HL-60/S4 (cell line): Measurements from ENCODE around the gene SPARC.
"Not testable (repeated sequence)": the region's sequence is repeated elsewhere in the genome, so short reads cannot be mapped to it uniquely, and the experiment has no call there.

Experiments used
- in situ Hi-C: fragments of 300-500 bp; cut with MboI; formaldehyde crosslinking; loops from 2 replicates; pipeline ENCODE4 v1.14.3; 2022; ENCODE audit warnings: low sequenced_read_pairs

SPARC gene

DNA sequence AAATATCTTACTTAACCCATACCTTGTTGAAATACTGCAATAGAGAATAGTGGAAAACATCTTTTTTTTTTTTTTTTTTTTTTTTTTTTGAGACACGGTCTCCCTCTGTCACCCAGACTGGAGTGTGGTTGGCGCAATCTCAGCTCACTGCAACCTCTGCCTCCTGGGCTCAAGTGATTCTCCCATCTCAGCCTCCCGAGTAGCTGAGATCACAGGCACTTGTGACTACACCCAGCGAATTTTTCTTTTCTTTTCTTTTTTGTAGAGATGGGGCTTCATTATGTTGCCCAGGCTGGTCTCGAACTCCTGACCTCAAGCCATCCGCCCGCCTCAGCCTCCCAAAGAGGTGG lies 6.6 kb downstream of the SPARC start:
- in situ Hi-C loops, result not testable (repeated sequence)

DNA sequence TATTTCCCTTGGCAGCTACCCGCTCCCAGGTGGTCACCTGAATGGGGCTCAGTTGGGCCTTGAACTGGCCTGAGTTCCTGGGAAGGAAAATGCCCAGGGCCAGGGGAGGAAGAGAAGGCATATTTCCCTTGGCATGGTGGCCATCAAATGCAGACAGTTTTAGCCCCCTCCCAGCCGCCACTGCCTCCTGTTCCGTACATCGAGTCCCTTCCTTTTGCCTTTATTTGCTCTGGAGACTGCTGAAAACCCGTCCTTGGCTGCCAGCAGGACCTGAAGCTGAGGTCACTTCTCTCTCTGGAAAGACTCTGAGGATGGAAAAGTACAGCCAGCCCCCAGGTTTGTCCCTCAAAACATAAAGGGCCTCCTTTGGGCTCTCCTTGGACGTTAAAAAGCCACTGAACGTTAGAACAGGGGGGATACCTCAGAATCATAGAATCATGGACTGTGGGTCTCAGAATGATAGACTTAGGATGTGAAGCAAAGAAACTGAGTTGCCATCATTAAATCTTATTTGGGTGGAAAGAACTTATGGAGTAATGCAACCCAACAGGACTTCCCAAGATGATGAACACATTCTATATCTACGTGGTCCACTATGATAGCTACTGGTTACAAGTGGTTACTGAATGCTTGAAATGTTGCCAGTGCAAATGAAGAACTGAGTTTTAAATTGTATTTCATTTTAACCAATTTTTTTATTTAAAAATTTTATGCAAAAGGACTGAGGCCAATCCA lies 7.1 kb downstream of the SPARC start:
- in situ Hi-C loops, result no loop called here

DNA sequence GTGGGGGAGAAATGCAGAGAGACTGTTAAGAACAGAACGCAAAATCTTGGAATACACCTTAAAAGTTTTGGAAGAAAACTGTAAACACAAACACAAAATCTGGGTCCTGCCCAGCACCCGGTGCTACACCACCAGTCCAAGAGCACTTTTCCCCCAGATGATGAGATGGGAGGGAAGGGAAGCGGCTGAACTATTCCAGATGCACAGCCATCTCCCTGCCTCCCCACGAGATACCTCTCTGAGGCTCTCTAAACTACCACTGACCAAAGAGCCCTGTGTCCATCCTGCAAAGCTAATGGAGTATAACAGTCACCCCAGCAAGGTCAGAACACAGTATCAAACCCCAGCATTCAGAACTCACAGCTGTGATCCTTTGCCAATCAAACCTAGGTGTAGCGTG lies 8.0 kb downstream of the SPARC start:
- in situ Hi-C loops, result no loop called here

DNA sequence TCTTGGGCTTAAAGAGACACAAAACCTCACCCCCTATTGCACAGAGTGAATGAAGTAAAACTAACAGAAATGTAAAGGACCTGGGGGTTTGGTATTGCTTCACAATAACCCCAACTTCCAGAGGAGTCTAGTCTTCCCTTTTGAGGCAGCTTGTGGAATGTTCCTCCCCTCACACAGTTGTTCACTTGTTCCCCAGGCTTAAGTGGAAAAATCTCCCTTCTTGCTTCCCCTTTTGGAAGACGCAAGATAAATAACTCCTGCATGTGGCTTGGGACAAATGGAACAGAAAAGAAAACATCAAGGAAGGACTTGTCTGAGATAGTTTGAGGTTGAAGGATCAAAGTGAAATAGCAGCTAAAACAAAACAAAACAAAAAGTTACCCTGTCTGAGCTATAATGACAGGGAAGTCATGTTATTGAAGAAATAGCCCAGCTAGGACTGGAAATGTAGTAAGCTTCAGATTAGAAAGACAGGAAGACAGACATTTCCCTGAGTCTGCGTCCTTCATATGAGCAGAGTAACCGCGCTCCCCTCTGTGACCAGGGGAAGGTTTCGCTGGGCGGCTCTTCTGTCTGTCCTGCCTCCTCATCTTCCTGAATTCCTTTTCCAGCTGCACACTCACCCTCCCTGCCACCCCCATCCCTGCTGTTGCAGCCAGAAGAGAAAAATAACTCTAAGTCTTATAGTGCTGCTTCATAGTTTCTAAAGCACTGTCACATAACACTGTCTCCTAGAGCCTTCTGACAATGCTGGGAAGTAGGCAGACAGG lies 8.8 kb downstream of the SPARC start:
- in situ Hi-C loops, result no loop called here

DNA sequence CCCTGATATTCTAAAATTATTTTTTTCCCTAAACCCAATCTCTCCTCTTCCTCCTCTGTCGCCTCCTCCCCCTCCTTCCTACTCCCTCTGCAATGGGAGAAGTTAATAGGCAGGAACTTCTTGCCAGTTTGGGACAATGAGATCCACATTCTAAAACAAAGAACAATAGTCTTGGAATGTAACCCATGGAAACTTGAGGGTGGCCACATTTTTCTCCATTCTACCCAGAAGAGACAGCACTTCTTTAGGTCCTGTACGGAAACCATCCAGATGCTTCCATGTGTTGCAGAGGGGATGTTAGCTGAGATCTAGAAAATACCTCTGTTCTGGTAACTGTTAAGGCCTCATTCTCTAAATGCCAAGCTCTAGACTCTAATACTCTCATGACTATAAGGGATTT lies 10.0 kb downstream of the SPARC start:
- in situ Hi-C loops, result no loop called here

DNA sequence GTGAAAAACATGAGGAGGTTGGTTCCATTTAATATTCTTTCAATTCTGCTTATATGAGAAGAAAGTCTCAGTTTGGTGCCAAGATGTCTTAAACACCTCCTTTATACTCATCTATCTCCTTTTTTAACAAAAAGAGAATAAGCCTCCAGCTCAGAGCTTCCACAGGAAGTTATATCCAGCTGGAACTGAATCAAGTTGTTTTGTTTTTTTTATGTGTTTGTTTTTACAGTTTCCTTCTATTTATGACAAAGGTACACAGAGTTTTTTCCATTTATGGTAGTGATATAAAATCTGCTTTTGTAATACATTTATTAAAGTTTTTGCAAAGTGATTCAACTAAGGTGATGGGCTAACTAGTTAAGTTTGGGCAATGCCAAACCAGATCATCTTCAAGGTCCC lies 10.4 kb downstream of the SPARC start:
- in situ Hi-C loops, result no loop called here

DNA sequence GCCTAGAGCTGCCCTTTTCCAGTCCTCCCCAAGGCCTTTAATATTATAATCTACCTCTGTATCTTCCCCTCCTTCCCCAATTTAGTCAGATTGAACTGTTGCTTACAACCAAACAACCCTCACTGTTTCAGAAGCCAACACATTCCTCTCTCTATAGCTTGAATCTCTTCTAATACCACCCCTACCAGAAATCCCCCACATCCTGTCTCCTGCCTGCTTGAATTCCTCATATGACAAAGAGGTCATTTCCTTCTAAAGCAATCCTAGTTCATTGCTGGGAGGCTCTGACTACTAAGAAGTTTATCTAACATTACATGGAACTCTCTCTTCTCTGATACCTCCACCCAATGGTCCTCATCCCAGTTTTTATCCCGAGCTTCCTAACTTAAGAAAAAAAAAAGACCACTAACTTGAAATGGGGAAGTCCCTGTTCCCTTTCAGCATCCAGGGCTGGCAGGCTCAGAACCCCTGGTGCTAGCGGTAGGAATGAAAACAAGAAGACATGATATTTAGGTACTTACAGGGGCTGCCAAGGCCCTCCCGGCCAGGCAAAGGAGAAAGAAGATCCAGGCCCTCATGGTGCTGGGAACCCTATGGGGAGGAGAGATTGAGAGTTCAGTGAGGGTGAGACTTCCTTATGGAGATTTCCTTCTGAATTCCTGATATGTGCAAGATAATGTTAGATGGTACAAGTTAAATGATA lies 11.0 kb downstream of the SPARC start:
- in situ Hi-C loops, result no loop called here

DNA sequence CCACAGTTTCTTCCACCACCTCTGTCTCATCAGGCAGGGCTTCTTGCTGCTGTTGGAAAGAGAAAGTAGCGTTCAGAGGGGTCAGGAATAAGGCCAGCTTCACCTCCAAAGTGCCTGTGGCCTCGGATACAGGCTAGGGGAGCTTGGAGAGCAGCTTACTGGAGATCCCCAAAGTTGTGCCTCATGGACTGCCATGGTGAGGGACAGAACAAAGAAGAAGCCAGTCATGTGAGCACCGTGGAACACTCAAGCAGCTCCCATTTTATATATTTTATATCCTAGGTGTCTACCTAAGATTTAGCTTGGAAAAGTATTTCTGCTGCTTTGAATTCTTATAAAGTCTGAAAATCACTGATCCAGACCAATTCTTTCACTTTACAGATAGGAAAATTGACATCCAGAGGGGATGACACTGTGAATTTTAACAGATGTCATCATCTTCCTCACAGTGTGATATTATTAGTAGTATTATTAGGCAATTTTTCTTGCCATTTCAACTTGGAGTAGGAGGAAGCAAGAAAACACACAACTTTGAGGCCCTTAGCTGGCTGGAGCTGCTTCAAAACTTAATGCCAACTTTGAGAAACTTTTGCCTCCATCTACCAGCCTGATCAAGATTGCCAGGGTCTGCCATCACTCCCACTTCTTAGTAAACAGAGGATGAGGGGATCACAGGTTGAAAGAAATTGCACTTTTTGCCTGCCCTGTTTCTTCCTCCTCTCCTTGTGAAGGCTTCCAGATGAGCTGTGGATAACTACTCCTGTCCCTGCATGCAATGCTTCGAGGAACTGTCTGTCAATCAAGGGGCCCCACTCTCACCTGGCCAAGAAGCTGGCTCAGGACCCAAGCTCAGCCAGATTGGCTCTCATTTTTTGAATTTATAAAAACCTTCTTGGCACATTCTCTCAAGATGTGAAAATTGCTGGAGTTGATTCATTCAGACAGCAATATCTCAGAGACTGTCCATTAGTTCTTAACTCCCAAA lies 11.8 kb downstream of the SPARC start:
- in situ Hi-C loops, result no loop called here

DNA sequence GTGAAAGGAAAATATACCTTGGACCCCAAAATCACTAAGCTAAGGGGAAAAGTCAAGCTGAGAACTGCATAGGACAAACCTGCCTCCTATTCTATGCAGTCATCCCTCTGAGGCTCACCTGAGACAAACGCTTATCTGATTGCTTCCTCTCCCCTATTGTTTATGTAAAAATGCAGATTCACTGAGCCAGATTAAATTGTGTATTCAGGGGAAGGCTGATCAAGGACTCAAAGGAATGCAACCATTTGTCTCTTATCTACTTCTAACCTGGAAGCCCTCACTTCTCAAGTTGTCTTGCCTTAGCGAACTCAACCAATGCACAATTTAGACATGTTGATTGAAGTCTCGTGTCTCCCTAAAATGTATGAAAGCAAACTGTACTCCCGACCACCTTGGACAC lies 13.3 kb downstream of the SPARC start:
- in situ Hi-C loops, result no loop called here

DNA sequence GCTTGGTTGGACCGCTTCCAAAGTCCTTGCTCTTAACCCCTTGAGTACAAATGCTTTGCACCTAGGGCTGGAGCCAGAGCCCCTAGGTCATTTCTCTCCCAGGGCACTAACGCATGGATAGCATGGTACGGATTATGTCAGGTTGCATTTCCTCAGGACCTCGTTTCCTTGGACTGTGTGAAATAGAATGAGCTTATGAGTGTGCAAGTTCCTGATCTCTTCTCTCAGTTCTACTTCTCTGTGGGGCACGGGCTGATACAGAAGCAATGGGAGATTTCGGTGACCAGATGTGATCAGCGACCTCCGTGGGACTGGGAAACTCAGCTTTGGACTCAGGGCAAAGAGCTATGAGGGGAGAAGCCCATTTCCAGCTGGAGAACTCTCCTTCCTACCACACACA lies 14.2 kb downstream of the SPARC start:
- in situ Hi-C loops, result no loop called here

DNA sequence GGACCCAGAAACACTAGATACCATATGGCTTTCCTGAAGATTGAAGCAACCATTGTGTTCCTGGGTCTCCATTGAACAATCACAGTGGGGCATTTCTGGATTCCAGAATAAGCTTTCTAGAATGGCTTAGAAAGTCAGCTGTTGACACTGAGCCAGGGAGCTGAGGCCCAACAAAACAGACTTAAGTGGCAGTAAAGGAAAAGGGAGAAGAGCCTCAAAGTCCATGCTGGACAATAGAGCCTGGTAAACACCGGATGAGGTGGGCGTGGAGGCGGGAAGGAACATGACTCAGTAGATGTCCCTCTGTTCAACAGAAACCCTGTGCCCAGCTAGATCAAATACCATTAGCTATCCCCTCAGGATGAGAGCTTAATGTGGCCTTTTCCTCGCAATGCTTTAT lies 14.8 kb downstream of the SPARC start:
- in situ Hi-C loops, result no loop called here

DNA sequence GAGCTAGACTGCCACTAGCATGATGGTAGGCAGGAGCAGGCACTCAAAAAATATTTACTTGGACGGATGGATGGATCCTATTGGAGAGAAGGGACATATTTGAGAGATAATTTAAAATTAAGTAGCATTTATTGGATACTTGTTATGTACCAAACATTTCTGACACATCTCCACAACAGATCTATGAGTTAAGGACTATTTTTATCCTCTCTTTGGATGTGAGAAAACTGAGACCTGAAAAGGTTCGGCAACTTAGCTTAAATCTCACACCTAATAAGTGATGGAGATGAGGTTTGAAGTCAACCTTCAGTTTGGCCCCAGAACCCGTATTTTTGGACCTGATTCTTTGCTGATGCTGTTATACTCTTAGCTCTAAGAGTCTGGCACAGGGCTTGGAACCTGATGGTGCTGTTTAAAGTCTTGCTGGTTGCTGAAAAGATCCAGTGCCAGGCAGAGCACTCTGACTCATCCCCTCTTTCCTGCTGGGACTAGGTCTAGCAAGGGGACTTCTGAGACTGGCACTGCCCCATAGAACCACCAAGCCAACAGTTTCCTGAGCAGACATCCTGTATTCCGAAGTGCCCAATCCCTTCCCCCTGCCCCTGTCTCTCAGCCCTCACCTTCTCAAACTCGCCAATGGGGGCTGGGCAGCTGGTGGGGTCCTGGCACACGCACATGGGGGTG lies 15.6 kb downstream of the SPARC start:
- in situ Hi-C loops, result no loop called here

DNA sequence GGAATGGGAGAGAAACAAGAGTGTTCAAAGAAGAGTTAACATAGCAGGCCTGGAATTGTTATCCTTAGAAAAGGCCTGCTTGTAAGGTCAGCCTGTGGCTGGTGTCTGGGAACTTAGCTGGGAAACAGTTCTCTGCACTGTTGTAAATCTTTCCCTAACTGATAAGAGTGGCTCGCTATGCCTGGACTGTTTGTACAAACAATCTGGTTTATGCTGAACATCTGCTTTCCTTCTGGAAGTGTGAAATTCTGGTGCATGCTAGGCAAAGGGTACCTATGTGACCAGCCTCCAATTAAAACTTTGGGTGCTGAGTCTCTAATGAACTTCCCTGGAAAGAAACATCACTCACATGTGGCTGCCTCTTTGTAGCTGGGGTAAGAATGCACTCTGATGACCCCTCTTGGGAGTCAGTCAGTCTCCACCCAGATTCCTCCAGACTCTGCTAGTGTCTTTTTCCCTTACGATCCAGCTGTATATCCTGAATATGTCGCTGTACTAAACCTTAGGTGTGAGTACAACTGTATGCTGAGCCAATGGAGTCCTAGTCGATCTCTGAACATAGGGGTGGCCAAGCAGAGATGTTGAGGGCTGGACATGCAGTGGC lies 16.5 kb downstream of the SPARC start:
- in situ Hi-C loops, result no loop called here

DNA sequence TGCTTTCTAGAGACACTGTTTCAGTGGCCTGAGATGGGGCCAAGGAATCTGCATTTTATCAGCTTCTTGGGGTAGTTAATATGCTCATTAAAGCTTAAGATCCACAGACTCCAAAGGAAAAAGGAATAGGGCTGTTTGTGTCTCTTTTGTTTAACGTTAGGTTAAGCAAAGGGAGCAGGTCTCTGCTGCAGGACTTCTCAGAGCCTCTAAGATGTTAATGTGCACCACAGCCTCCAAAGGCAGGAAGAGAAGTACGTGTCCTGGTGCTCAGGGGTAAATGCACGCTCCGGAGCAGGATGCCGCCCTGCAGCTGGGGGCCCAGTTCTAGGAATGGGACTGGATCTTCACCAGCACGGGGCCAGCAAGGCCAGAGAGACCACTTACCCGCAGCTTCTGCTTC lies 19.6 kb downstream of the SPARC start:
- in situ Hi-C loops, result loop anchor here (10.0 kb wide), 1 partner anchor 68 kb away; no protein-coding TSS in a partner anchor

DNA sequence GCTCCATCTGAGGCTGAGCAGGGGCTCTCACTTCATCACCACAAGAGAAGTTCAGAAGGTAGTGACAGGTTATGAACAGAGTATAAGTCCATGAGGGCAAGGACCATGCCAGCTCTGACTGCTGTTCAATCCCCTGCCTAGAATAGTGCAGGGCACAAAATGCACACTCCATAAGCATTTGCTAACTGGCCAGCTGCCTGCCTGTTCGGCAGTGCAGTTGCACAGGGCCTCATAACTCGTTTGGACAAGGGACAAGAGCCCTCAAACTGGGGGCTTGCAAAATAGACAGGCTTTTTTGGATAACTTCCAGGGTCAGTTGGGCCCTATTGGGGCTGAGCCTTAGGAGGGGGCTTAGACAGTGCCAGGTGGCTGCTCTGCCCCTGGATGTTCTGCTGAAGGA lies 21.1 kb downstream of the SPARC start:
- in situ Hi-C loops, result loop anchor here (10.0 kb wide), 1 partner anchor 69 kb away; no protein-coding TSS in a partner anchor

DNA sequence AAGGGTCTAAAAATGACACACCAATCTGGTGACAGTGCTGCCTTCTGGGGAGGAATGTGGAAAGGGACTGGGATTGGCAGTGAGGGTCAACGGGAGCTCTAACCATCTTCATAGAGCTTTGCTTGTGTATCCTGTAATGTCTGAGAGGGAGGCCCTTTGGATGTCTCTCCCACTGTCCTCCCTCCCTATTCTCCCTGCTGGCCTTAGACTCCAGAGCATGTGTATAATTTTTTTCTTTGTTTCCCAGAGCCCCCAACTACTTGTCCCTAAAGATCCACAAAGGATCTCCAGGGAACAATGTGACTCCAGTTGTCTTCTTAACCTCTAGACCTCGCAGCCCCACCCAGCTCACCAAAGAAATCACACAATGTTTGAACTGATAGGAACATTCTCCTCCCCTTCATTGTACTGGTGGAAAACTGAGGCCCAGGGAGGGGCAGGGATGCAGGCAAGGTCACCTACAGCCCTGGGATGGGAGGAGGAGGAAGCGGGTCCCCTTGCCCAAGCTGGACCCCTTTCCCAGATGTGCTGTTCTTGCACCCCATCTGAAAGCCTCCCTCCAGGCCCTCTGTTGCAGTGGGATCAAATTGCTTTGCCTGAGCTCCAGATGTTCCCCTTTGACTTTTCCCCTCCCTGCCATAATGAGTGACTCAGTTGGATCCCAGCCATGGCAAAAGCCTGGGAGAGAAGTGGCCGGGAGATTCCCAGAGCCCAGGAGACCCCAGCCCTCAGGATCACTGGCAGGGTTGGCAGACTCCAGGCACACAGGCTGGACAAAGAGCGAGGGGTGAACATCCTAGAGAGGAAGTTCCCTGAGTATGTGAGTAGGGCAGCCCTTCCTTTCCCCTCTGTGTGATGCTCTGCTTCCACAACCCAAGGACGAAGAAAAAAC lies 21.8 kb downstream of the SPARC start:
- in situ Hi-C loops, result loop anchor here (10.0 kb wide), 1 partner anchor 70 kb away; no protein-coding TSS in a partner anchor

DNA sequence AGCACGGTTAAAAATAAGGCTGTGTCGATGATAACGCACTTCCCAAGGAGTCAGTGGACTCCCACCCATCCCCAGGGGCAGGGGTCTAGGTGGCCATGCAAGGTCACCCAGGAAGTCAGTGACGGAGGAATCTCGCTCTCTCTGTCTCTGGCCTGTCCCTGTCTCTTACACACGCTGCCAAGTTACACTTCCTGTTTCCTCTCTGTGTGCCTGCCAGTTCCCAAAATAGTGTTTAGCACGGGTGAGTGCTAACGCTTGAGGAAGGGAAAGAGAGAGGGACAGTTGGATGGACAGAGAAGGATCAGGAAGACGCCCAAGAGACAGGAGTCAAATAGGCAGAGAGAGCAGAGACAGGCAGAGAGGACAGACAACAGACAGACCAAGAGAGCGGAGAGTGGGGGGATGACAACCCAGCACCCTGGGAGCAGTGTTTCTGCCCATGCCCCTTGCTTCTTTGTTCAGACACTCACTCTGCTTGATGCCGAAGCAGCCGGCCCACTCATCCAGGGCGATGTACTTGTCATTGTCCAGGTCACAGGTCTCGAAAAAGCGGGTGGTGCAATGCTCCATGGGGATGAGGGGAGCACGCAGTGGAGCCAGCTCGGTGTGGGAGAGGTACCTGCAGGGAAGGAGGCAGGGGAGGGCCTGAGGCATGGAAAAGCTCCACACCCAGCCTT lies 23.0 kb downstream of the SPARC start:
- in situ Hi-C loops, result loop anchor here (10.0 kb wide), 1 partner anchor 71 kb away; no protein-coding TSS in a partner anchor

DNA sequence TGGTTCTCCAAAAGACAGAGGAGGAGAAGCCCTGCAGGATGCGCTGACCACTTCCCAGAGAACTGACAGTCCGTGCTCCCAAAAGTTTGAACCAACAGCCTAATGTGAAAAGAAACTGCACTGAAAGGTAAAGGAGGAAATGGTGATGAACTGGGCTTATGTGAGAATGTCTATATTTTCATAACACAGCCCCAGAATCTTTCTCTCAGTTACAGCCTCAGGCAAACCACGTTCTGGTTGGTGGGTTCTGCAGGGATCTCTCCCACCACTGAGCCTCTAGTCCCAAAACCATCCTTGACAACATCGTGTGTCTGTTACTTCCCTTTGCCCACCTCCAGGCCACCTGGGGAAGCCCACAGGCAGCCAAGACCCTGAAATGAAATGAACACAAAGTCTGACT lies 23.9 kb downstream of the SPARC start:
- in situ Hi-C loops, result loop anchor here (10.0 kb wide), 1 partner anchor 72 kb away; no protein-coding TSS in a partner anchor
